Measurements from ENCODE around the gene LYZL1.

GRCh38 chr10:29253690-29254029 lies 35.2 kb upstream of the LYZL1 start:
- TF ChIP-seq CTCF (IDR thresholded peaks at IDR 0.05) (no peak), POLR2A (IDR thresholded peaks at IDR 0.05) (no peak)
